GM19467 (cell line): ENCODE results near the gene MCIDAS.

Experiments
- ATAC-seq: cut with Tn5 transposase; IDR thresholded peaks from one replicate; pipeline ENCODE4 v1.9.1; 2021; ENCODE audit warnings: mild to moderate bottlenecking, moderate library complexity; ENCODE audit not compliant: unreplicated experiment

MCIDAS gene

GRCh38 chr5:55171471-55171870 lies 55.6 kb downstream of the MCIDAS start:
- no peak for ATAC-seq
